Lung (tissue), 12 donors: Measurements from ENCODE around the gene ZDBF2. TPM values are rescaled to one million over a fixed set of nuclear protein-coding genes. Genes with fewer than 3 reads are reported as not detected.

Experiments used
- ATAC-seq: fragments of 200-7000 bp; cut with Tn5 transposase; one replicate; pipeline ENCODE4 v1.9.1; 2020; ENCODE audit warnings: moderate number of reproducible peaks; ENCODE audit not compliant: insufficient read depth, low FRiP score
- DNase-seq, 3 donors: peaks; one replicate each; pipeline ENCODE4 v3.0.0-alpha.2; 2013 to 2017
- H3K27ac ChIP-seq, 2 donors: one replicate each; pipeline ENCODE4 v1.5.1; 2013; ENCODE audit warnings: mild to moderate bottlenecking in 2 of 2, moderate library complexity in 2 of 2, control low read depth in 1 of 2, inconsistent platforms in 1 of 2, low read depth in 1 of 2, low read length in 1 of 2
- H3K27me3 ChIP-seq, 3 donors: one replicate each; pipeline ENCODE4 v1.5.1; 2013; ENCODE audit warnings: low read length in 2 of 3; ENCODE audit not compliant: control insufficient read depth in 3 of 3, insufficient read depth in 3 of 3
- H3K36me3 ChIP-seq, 4 donors: one replicate each; pipeline ENCODE4 v1.5.1; 2013; ENCODE audit warnings: low read length in 4 of 4, mild to moderate bottlenecking in 1 of 4, moderate library complexity in 1 of 4; ENCODE audit not compliant: control insufficient read depth in 4 of 4, insufficient read depth in 4 of 4
- H3K4me1 ChIP-seq, 5 donors: one replicate each; pipeline ENCODE4 v1.5.1; 2013; ENCODE audit warnings: low read length in 5 of 5, mild to moderate bottlenecking in 2 of 5, moderate library complexity in 1 of 5; ENCODE audit not compliant: control insufficient read depth in 5 of 5, insufficient read depth in 5 of 5
- H3K4me3 ChIP-seq: one replicate; pipeline ENCODE4 v1.5.1; 2013; ENCODE audit warnings: mild to moderate bottlenecking, control low read depth, moderate library complexity
- H3K9ac ChIP-seq, 2 donors: one replicate each; pipeline ENCODE4 v1.5.1; 2013; ENCODE audit warnings: low read length in 2 of 2, control low read depth in 1 of 2; ENCODE audit not compliant: insufficient read depth in 1 of 2
- H3K9me3 ChIP-seq, 4 donors: one replicate each; pipeline ENCODE4 v1.5.1; 2013; ENCODE audit warnings: low read length in 3 of 4, mild to moderate bottlenecking in 1 of 4, moderate library complexity in 1 of 4; ENCODE audit not compliant: control insufficient read depth in 4 of 4, insufficient read depth in 3 of 4
- CTCF ChIP-seq: IDR thresholded peaks from 2 replicates; pipeline ENCODE4 v1.5.1; 2012; ENCODE audit warnings: mild to moderate bottlenecking; ENCODE audit errors: control extremely low read depth, extremely low read depth
- WGBS, 2 donors: extraction: QIAGEN DNeasy Blood & Tissue Kit; methylation state at CpG; one replicate each; pipeline ENCODE4 v1.1.7; 2013; 5-methylcytosine and 5-hydroxymethylcytosine counted together
- polyA plus RNA-seq, 2 donors: library from polyadenylated mRNA; stranded (reverse); fragments of 200-250 nt; gene quantifications; one replicate each; pipeline ENCODE4 v1.2.1, GENCODE V29; 2013
- total RNA-seq, 2 donors: library from RNA; depleted of rRNA in 1 of 2; stranded (reverse); fragments of >200 nt in 1 of 2; gene quantifications; one replicate each; pipeline ENCODE4 v1.2.1, GENCODE V29; 2014 to 2021
- donor health status: control.
- donor health status: control.
- donor health status: Bipolar disorder and iron deficiency.
- donor health status: healthy.
- donor health status: DM: yes; HTN: yes; CAD: no.

The ZDBF2 gene
- total and polyA plus RNA-seq, 4 donors: 1.0 to 13.7 (median 3.7) TPM

DNA sequence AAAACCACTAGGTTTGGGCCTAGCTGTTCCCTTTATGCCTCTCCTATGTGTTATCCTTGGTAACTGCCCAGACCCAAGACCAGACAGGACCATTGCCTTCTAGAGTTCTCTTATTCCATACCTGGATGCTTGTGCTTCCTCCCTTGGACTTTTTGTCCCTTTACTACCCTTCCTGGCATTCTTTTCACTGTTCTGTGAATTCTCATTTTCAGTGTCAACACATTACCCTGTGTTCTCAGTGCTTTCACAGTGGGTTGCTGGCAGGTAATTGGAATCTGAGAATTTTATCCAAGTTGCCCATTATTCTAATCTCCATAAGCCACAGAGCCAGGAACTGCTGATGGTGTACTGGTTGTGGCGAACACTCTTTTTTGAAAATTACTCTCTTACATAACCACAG is 41.7 kb downstream of the ZDBF2 start:
- H3K9ac ChIP-seq: no peak overlapping the region
- no peak overlapping the region for H3K27ac ChIP-seq
- H3K4me1 ChIP-seq: no peaks in the 10 kb centered on the region
- DNase-seq (no peak), ATAC-seq (no peak)
- H3K36me3 ChIP-seq: no peaks in the 10 kb centered on the region
- WGBS, 2 donors: 68 to 83% methylated on average over 1 of the region's 1 CpG
- H3K4me3 ChIP-seq: no peak overlapping the region
- no peak for TF ChIP-seq CTCF
- peaks cover 0 to 4% (median 2%) of the 10 kb centered on the region in 4 donors for H3K9me3 ChIP-seq
- H3K27me3 ChIP-seq: no peaks in the 10 kb centered on the region

GRCh38 chr2:206323033-206323432 is 48.6 kb downstream of the ZDBF2 start:
- Histone ChIP-seq H3K4me3 (no peak overlapping the region), H3K4me1 (no peaks in the 10 kb centered on the region), H3K27me3 (no peaks in the 10 kb centered on the region), H3K27ac (no peak overlapping the region), H3K36me3 (no peaks in the 10 kb centered on the region), H3K9me3 (peaks cover 0 to 4% (median 2%) of the 10 kb centered on the region in 4 donors), H3K9ac (no peak overlapping the region)
- ATAC-seq: no peak
- no peak for DNase-seq
- 93 to 95% methylated on average over 3 of the region's 3 CpGs for WGBS, 2 donors
- no peak for TF ChIP-seq CTCF

- ATAC-seq (no peak), DNase-seq (no peak)
- Histone ChIP-seq H3K27ac (no peak overlapping the region), H3K36me3 (no peaks in the 10 kb centered on the region), H3K4me1 (no peaks in the 10 kb centered on the region), H3K9me3 (peaks cover 0 to 4% (median 2%) of the 10 kb centered on the region in 4 donors), H3K9ac (no peak overlapping the region), H3K27me3 (no peaks in the 10 kb centered on the region), H3K4me3 (no peak overlapping the region)
- WGBS, 2 donors: 90 to 92% methylated on average over 4 of the region's 4 CpGs
- TF ChIP-seq CTCF: no peak
These were observed 49.0 kb downstream of the ZDBF2 start for GRCh38 chr2:206323486-206323885.

- Histone ChIP-seq H3K9ac (no peak overlapping the region), H3K9me3 (no peaks in the 10 kb centered on the region), H3K27me3 (no peaks in the 10 kb centered on the region), H3K4me1 (peaks cover 0 to 3% (median 0%) of the 10 kb centered on the region in 5 donors), H3K36me3 (no peaks in the 10 kb centered on the region), H3K4me3 (no peak overlapping the region), H3K27ac (no peak overlapping the region)
- no peak for TF ChIP-seq CTCF
- DNase-seq (no peak), ATAC-seq (no peak)
- WGBS, 2 donors: 84 to 95% methylated on average over 6 of the region's 6 CpGs
These were observed 50.4 kb downstream of the ZDBF2 start for GRCh38 chr2:206324869-206325268.
